Left ventricle myocardium inferior (tissue), 1 donor: ENCODE results near the gene FXR1. TPM values are rescaled to one million over a fixed set of nuclear protein-coding genes. Genes with fewer than 3 reads are reported as not detected.

Source experiments
- DNase-seq: peaks from one replicate; pipeline ENCODE4 v3.0.0-alpha.2; 2020
- H3K27ac ChIP-seq: fragments of 200-600 bp; replicated peaks from 2 replicates; pipeline ENCODE4 v1.8.0; 2021
- H3K27me3 ChIP-seq: fragments of 200-600 bp; 2 replicates; pipeline ENCODE4 v1.8.0; 2021; ENCODE audit warnings: low read depth
- H3K36me3 ChIP-seq: fragments of 200-600 bp; 2 replicates; pipeline ENCODE4 v1.8.0; 2021
- H3K4me1 ChIP-seq: fragments of 200-600 bp; 2 replicates; pipeline ENCODE4 v1.8.0; 2021
- H3K4me3 ChIP-seq: fragments of 200-600 bp; 2 replicates; pipeline ENCODE4 v1.8.0; 2021; ENCODE audit warnings: mild to moderate bottlenecking, moderate library complexity
- H3K9me3 ChIP-seq: fragments of 200-600 bp; replicated peaks from 2 replicates; pipeline ENCODE4 v1.8.0; 2021
- CTCF ChIP-seq: fragments of 200-600 bp; IDR thresholded peaks from 2 replicates; pipeline ENCODE4 v1.8.0; 2021; ENCODE audit warnings: antibody characterized with exemption, mild to moderate bottlenecking, borderline replicate concordance
- intact Hi-C: fragments of 100-400 bp; cut with micrococcal nuclease; formaldehyde crosslinking; loops from one replicate; pipeline ENCODE4 v1.11.0; 2022
- total RNA-seq: library from RNA; stranded (reverse); fragmentation: NEBNext Ultra II Directional; extraction: Animal tissue kit (Norgen Biotek cat#: 25700); gene quantifications from one replicate; pipeline ENCODE4 v1.2.1, GENCODE V29; 2021
- donor health status: DM: no; HTN: yes; CAD: no; lungs with severe emphysema.

The FXR1 gene
- total RNA-seq, 1 donor from 2014 or later = 276 TPM

GRCh38 chr3:180910823-180911222 lies 1.6 kb upstream of the FXR1 start:
- Histone ChIP-seq H3K4me1 (peaks cover 39% of the 10 kb centered on the region), H3K36me3 (peaks cover 2% of the 10 kb centered on the region)
- intact Hi-C loops = no loop called here

GRCh38 chr3:180911876-180912303 lies 580 bp upstream of the FXR1 start:
- peak overlapping the region; percentile 82 for H3K4me3 ChIP-seq
- H3K36me3 ChIP-seq = peaks cover 7% of the 10 kb centered on the region
- peaks cover 47% of the 10 kb centered on the region for H3K4me1 ChIP-seq
- peak overlapping the region; percentile 94 for H3K27ac ChIP-seq
- H3K27me3 ChIP-seq = no peaks in the 10 kb centered on the region
- no peak for TF ChIP-seq CTCF
- intact Hi-C loops = no loop called here
- H3K9me3 ChIP-seq = no peaks in the 10 kb centered on the region
- DNase-seq = no peak

More at GRCh38 chr3:180910823-180911222, 1.6 kb upstream of the FXR1 start:
- DNase-seq = no peak
- Histone ChIP-seq H3K27ac (no peak overlapping the region), H3K9me3 (peaks cover 4% of the 10 kb centered on the region), H3K4me3 (no peak overlapping the region), H3K27me3 (no peaks in the 10 kb centered on the region)
- TF ChIP-seq CTCF = no peak

- H3K27me3 ChIP-seq = no peaks in the 10 kb centered on the region
- peaks cover 12% of the 10 kb centered on the region for H3K36me3 ChIP-seq
- H3K9me3 ChIP-seq = no peaks in the 10 kb centered on the region
- H3K27ac ChIP-seq = peak overlapping the region; percentile 94
- TF ChIP-seq CTCF = no peak
- peaks cover 55% of the 10 kb centered on the region for H3K4me1 ChIP-seq
- DNase-seq = no peak
- H3K4me3 ChIP-seq = peak overlapping the region; percentile 82
- intact Hi-C loops = no loop called here
Observed at GRCh38 chr3:180913581-180914404, 1.3 kb downstream of the FXR1 start.

- intact Hi-C loops = no loop called here
- no peaks in the 10 kb centered on the region for H3K9me3 ChIP-seq
- H3K4me1 ChIP-seq = peaks cover 84% of the 10 kb centered on the region
- TF ChIP-seq CTCF = no peak
- no peak overlapping the region for H3K4me3 ChIP-seq
- H3K27me3 ChIP-seq = no peaks in the 10 kb centered on the region
- no peak for DNase-seq
- H3K36me3 ChIP-seq = peaks cover 12% of the 10 kb centered on the region
- H3K27ac ChIP-seq = no peak overlapping the region
Observed at GRCh38 chr3:180918542-180918941, 6.1 kb downstream of the FXR1 start.

- H3K4me3 ChIP-seq = no peak overlapping the region
- no peak for TF ChIP-seq CTCF
- no peak overlapping the region for H3K27ac ChIP-seq
- DNase-seq = no peak
- H3K9me3 ChIP-seq = no peaks in the 10 kb centered on the region
- peaks cover 3% of the 10 kb centered on the region for H3K36me3 ChIP-seq
- intact Hi-C loops = no loop called here
- H3K4me1 ChIP-seq = peaks cover 89% of the 10 kb centered on the region
- no peaks in the 10 kb centered on the region for H3K27me3 ChIP-seq
Observed at GRCh38 chr3:180922242-180922641, 9.8 kb downstream of the FXR1 start.
